Eye (tissue), 1 donor: ENCODE measurements around the gene NFAT5.

ENCODE experiments used
- DNase-seq: peaks from one replicate; pipeline ENCODE4 v3.0.0-alpha.2; 2015

Gene NFAT5

GRCh38 chr16:69744363-69745231 lies 178.8 kb downstream of the NFAT5 start:
- DNase-seq = no peak

DNA sequence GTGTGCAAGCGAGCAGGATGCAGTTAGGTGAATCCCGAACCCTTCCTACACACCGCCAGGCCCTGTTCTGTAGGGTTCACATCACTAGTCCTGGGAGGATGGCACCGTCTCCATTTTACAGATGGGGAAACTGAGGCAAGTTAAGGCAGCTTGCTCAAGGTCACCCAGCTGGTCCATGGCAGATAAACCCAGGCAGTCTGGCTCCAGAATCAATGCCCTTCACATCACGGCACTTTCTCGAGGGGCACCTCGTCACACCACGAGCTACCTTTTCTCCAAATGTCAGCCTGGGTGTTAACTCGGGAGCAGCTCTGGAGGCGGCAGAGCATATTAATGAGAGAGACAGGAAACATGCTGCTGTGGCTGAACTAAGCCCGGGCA lies 179.5 kb downstream of the NFAT5 start:
- no peak for DNase-seq

GRCh38 chr16:69745959-69746358 lies 180.2 kb downstream of the NFAT5 start:
- no peak for DNase-seq

- no peak for DNase-seq
These were observed 181.3 kb downstream of the NFAT5 start for GRCh38 chr16:69747115-69747514.

DNA sequence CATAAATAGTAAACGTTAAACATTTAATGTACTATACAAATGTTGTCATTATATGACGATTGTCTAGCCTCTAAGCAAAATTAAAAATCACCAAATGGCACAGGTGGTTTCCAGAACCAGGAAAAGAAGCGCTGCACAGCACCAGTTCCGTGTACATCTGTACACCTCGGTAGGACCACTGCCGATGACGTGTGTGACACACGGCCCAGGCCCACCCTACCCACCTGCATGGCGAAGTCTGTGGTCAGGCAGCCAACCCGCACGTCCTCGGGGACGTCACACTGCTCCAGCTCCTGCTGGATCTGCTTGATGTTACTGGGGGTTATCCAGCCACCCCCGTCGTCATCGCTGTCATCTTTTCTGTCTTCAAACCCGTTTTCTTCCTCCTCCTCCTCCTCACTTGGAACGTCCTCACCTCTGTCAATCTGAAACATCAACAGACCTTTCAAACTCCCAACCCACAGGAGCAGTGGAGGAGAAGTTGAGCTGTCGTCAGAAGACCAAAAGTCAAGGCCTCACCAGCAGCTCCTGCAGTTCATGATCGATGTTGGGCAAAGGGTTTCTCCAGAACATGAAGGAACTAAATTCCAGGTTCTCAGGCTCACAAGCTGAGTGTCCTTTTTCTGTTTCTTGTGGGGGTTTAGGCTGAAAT lies 183.1 kb downstream of the NFAT5 start:
- no peak for DNase-seq

GRCh38 chr16:69754143-69754468 lies 188.3 kb downstream of the NFAT5 start:
- no peak for DNase-seq
